OCI-M2 (cell line): ENCODE data around the gene TMEM201.
"Not testable (repeated sequence)": the region's sequence is repeated elsewhere in the genome, so short reads cannot be mapped to it uniquely, and the experiment has no call there.

ENCODE experiments used
- DNase-seq: peaks from one replicate; lab custom pipeline; 2025; ENCODE audit not compliant: unreplicated experiment; lab: John Stamatoyannopoulos, UW

TMEM201 gene

GRCh38 chr1:9588551-9589143, at the start of gene TMEM201:
TSS of gene TMEM201 (plus strand) at chr1:9588911. CDS start at chr1:9588931, 20 bp downstream.
- peak; percentile 52 for DNase-seq

GRCh38 chr1:9539165-9539828, 49.4 kb upstream of the TMEM201 start, which contains the start of gene SLC25A33:
TSS of gene SLC25A33 (plus strand) at chr1:9539465. CDS start at chr1:9539692, 227 bp downstream.
- DNase-seq = peak; percentile 69

- DNase-seq = no peak
These were observed 48.7 kb upstream of the TMEM201 start for GRCh38 chr1:9539829-9540550.

- DNase-seq = no peak
These were observed 46.3 kb upstream of the TMEM201 start for GRCh38 chr1:9542430-9542829.

- no peak for DNase-seq
These were observed 43.8 kb upstream of the TMEM201 start for GRCh38 chr1:9544926-9545325.

GRCh38 chr1:9549955-9550546, 38.7 kb upstream of the TMEM201 start:
- no peak for DNase-seq

GRCh38 chr1:9551984-9552383, 36.7 kb upstream of the TMEM201 start:
- no peak for DNase-seq

GRCh38 chr1:9553736-9554144, 35.0 kb upstream of the TMEM201 start:
- no peak for DNase-seq

GRCh38 chr1:9555942-9556341, 32.8 kb upstream of the TMEM201 start:
- DNase-seq = no peak

GRCh38 chr1:9557624-9558023, 31.1 kb upstream of the TMEM201 start:
- DNase-seq = no peak

- DNase-seq = no peak
These were observed 30.3 kb upstream of the TMEM201 start for GRCh38 chr1:9558271-9558945.

- DNase-seq = no peak
These were observed 29.7 kb upstream of the TMEM201 start for GRCh38 chr1:9558946-9559545.

- DNase-seq = no peak
These were observed 29.0 kb upstream of the TMEM201 start for GRCh38 chr1:9559673-9560072.

- not testable (repeated sequence) for DNase-seq
These were observed 28.6 kb upstream of the TMEM201 start for GRCh38 chr1:9560090-9560489.

- no peak for DNase-seq
These were observed 27.3 kb upstream of the TMEM201 start for GRCh38 chr1:9561429-9561828.

- DNase-seq = no peak
These were observed 19.4 kb upstream of the TMEM201 start for GRCh38 chr1:9569267-9569666.

- not testable (repeated sequence) for DNase-seq
These were observed 17.7 kb upstream of the TMEM201 start for GRCh38 chr1:9570886-9571529.

- no peak for DNase-seq
These were observed 15.0 kb upstream of the TMEM201 start for GRCh38 chr1:9573723-9574122.

- no peak for DNase-seq
These were observed 13.2 kb upstream of the TMEM201 start for GRCh38 chr1:9575486-9575885.

- no peak for DNase-seq
These were observed 11.8 kb upstream of the TMEM201 start for GRCh38 chr1:9576903-9577302.
